Endothelial cell of umbilical vein (primary cell): ENCODE results near the gene CD58. TPM values are rescaled to one million over a fixed set of nuclear protein-coding genes. Genes with fewer than 3 reads are reported as not detected.

Experiments
- BruUV-seq: library from RNA; stranded (reverse); fragments of 400-500 nt; replicated peaks from 2 replicates; lab custom pipeline; 2021; lab: Mats Ljungman, UMichigan
- CTCF ChIA-PET: fragments of 300-600, 350-600 bp; sonication (Branson Sonifier 250); formaldehyde crosslinking; loops from one replicate; lab custom pipeline; 2021; ENCODE audit warnings: antibody characterized with exemption, inconsistent platforms; lab: Charles Lee
- POLR2A ChIA-PET: fragments of 300-600, 350-600 bp; sonication (Branson Sonifier 250); formaldehyde crosslinking; loops from one replicate; lab custom pipeline; 2021; ENCODE audit warnings: antibody characterized with exemption, inconsistent platforms; lab: Charles Lee
- DNase-seq: peaks from one replicate; pipeline ENCODE4 v3.0.0-alpha.2; 2011; ENCODE audit warnings: low read depth, low spot score
- FAIRE-seq: peaks from 2 replicates; lab custom pipeline; 2011; peaks lifted over from hg19 to GRCh38; lab: Jason Lieb, UNC
- H2AFZ ChIP-seq: 2 replicates; pipeline ENCODE4 v1.6.0; 2012; ENCODE audit warnings: low read depth, low read length, control low read depth, inconsistent platforms
- H3K27ac ChIP-seq: 2 replicates; pipeline ENCODE4 v1.5.1; 2011; ENCODE audit warnings: low read depth, mild to moderate bottlenecking, control low read depth, low read length, moderate library complexity; ENCODE audit not compliant: insufficient read depth
- H3K27me3 ChIP-seq, 2 experiments: 2 replicates each; pipeline versions ENCODE4 v1.6.0 to v1.6.1; 2011; ENCODE audit warnings: low read length in 2 of 2, mixed read lengths in 1 of 2; ENCODE audit not compliant: control insufficient read depth in 2 of 2, insufficient read depth in 2 of 2
- H3K36me3 ChIP-seq, 2 experiments: 2 replicates in 1 of 2; 3 replicates in 1 of 2; pipeline ENCODE4 v1.5.1; 2011; ENCODE audit warnings: low read length in 2 of 2, mild to moderate bottlenecking in 1 of 2, moderate library complexity in 1 of 2; ENCODE audit not compliant: control insufficient read depth in 2 of 2, insufficient read depth in 2 of 2; ENCODE audit errors: extremely low read depth in 1 of 2
- H3K4me1 ChIP-seq: 3 replicates; pipeline ENCODE4 v1.5.1; 2011; ENCODE audit warnings: mild to moderate bottlenecking, low read length; ENCODE audit not compliant: control insufficient read depth, insufficient read depth; ENCODE audit errors: extremely low read depth
- H3K4me2 ChIP-seq: 2 replicates; pipeline ENCODE4 v1.6.1; 2011; ENCODE audit warnings: low read length, control low read depth, mixed read lengths; ENCODE audit not compliant: insufficient read depth
- H3K4me3 ChIP-seq, 3 experiments: fragments of 200-600 bp in 1 of 3; sonication (generic), shearing (Covaris generic) in 1 of 3; replicated peaks in 1 of 3; 2 replicates each; pipeline ENCODE4 v1.5.1; 2011 to 2016; ENCODE audit warnings: control low read depth in 3 of 3, low read length in 3 of 3, mild to moderate bottlenecking in 2 of 3, inconsistent platforms in 1 of 3, low read depth in 1 of 3, moderate library complexity in 1 of 3; ENCODE audit not compliant: insufficient read depth in 1 of 3
- H3K79me2 ChIP-seq: 2 replicates; pipeline ENCODE4 v1.6.0; 2012; ENCODE audit warnings: low read length, inconsistent platforms; ENCODE audit not compliant: control insufficient read depth, insufficient read depth
- H3K9ac ChIP-seq: replicated peaks from 2 replicates; pipeline ENCODE3; 2011; ENCODE audit warnings: low read length, control low read depth; ENCODE audit not compliant: insufficient read depth; ENCODE audit errors: extremely low read depth
- H3K9me1 ChIP-seq: replicated peaks from 3 replicates; pipeline ENCODE4 v1.6.0; 2011; ENCODE audit warnings: mild to moderate bottlenecking, low read length; ENCODE audit not compliant: control insufficient read depth, insufficient read depth; ENCODE audit errors: extremely low read depth
- H3K9me3 ChIP-seq: replicated peaks from 2 replicates; pipeline ENCODE4 v1.5.1; 2012; ENCODE audit warnings: low read length, inconsistent platforms; ENCODE audit not compliant: control insufficient read depth, insufficient read depth
- H4K20me1 ChIP-seq: replicated peaks from 2 replicates; pipeline ENCODE3; 2011; ENCODE audit warnings: mild to moderate bottlenecking, low read length; ENCODE audit not compliant: control insufficient read depth, insufficient read depth; ENCODE audit errors: extremely low read depth
- EZH2 ChIP-seq: IDR thresholded peaks from 2 replicates; pipeline ENCODE4 v1.6.1; 2012; ENCODE audit warnings: borderline replicate concordance, low read depth, mild to moderate bottlenecking, moderate library complexity, low read length, inconsistent platforms; ENCODE audit not compliant: severe bottlenecking
- FOS ChIP-seq: IDR thresholded peaks from 2 replicates; pipeline ENCODE4 v1.6.1; 2011; ENCODE audit warnings: mild to moderate bottlenecking, low read length, moderate library complexity, borderline replicate concordance; ENCODE audit not compliant: insufficient read depth
- GATA2 ChIP-seq: IDR thresholded peaks from 2 replicates; pipeline ENCODE4 v1.7.0; 2011; ENCODE audit warnings: low read depth, mild to moderate bottlenecking, moderate library complexity, mixed read lengths, low read length; ENCODE audit not compliant: insufficient read length, insufficient read depth
- JUN ChIP-seq: IDR thresholded peaks from 2 replicates; pipeline ENCODE4 v1.6.1; 2011; ENCODE audit warnings: borderline replicate concordance, low read depth; ENCODE audit not compliant: insufficient read length, insufficient read depth
- MYC ChIP-seq: IDR thresholded peaks from one replicate; pipeline ENCODE4 v1.6.1; 2011; ENCODE audit warnings: mild to moderate bottlenecking, low read depth, low read length
- POLR2A ChIP-seq: IDR thresholded peaks from 2 replicates; pipeline ENCODE4 v1.6.1; 2012; ENCODE audit warnings: low read depth, mild to moderate bottlenecking, control low read depth, low read length
- POLR2AphosphoS5 ChIP-seq: IDR thresholded peaks from 2 replicates; pipeline ENCODE4 v1.6.1; 2012; ENCODE audit warnings: low read depth, mild to moderate bottlenecking, control low read depth, low read length, moderate library complexity; ENCODE audit not compliant: insufficient read depth
- dilution Hi-C: fragments of 300-500 bp; cut with MboI; formaldehyde crosslinking; loops from one replicate; pipeline ENCODE4 v1.15.0; 2019; ENCODE audit warnings: low sequenced_read_pairs; ENCODE audit not compliant: extremely low pct_ligation_motif_present
- intact Hi-C: fragments of 100-400 bp; cut with micrococcal nuclease; formaldehyde crosslinking; loops from one replicate; pipeline ENCODE4 v1.10.0; 2022
- polyA plus RNA-seq, 4 experiments: library from polyadenylated mRNA; depleted of rRNA in 3 of 4; stranded (reverse) in 3 of 4; unstranded in 1 of 4; fragments of >200 nt; gene quantifications; 2 replicates each; pipeline versions ENCODE4 v1.2.1 to v1.2.3, GENCODE V29; 2011 to 2012; ENCODE audit warnings: missing spikeins in 1 of 4
- total RNA-seq: library from RNA; stranded (reverse); gene quantifications from 2 replicates; pipeline ENCODE4 v1.2.3, GENCODE V29; 2021
- TF ChIP-seq, protein P1 (sequence below), 2 donors: IDR thresholded peaks; 1 replicate in 1 of 2; 2 replicates in 1 of 2; pipeline ENCODE4 v1.5.1; 2011; ENCODE audit warnings: low read length in 2 of 2, mild to moderate bottlenecking in 2 of 2, moderate library complexity in 2 of 2, control low read depth in 1 of 2, inconsistent platforms in 1 of 2, low read depth in 1 of 2; ENCODE audit not compliant: insufficient read depth in 1 of 2; ENCODE audit errors: extremely low read depth in 1 of 2

The CD58 gene
- total and polyA plus RNA-seq, 2 donors (not counting 3 experiments of a cell fraction or from before 2014, with no cell fraction given), result 9.8 to 12.7 TPM

DNA sequence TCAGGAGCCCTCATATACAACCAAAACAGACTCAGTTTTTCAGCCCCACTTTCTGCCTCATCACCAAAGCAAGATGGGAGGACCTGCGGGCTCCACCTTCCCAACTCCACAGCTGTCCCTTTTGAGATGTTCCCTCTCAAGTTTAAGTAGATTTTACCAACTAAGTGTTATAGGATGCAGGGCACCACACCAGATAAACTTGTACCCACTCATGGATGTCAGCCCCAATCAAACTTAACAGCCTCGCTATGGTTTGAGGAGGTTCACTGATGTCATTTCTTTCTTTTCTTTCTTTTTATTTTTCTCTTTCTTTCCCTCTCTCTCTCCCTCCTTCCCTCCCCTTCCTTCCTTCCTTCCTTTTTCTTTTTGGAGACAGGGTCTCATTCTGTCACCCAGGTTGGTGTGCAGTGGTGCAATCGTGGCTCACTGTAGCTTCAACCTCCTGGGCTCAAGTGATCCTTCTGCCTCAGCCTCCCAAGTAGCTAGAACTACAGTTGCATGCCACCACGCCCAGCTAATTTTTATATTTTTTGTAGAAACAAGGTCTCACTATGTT is 13.4 kb downstream of the CD58 start:
- no peak for FAIRE-seq
- no TSS peak for BruUV-seq

More for the DNA sequence above, 13.4 kb downstream of the CD58 start:
- TF ChIP-seq MYC (no peak), POLR2AphosphoS5 (no peak), JUN (no peak), FOS (no peak), POLR2A (no peak), EZH2 (no peak), GATA2 (no peak)
- TF ChIP-seq, protein P1, sequence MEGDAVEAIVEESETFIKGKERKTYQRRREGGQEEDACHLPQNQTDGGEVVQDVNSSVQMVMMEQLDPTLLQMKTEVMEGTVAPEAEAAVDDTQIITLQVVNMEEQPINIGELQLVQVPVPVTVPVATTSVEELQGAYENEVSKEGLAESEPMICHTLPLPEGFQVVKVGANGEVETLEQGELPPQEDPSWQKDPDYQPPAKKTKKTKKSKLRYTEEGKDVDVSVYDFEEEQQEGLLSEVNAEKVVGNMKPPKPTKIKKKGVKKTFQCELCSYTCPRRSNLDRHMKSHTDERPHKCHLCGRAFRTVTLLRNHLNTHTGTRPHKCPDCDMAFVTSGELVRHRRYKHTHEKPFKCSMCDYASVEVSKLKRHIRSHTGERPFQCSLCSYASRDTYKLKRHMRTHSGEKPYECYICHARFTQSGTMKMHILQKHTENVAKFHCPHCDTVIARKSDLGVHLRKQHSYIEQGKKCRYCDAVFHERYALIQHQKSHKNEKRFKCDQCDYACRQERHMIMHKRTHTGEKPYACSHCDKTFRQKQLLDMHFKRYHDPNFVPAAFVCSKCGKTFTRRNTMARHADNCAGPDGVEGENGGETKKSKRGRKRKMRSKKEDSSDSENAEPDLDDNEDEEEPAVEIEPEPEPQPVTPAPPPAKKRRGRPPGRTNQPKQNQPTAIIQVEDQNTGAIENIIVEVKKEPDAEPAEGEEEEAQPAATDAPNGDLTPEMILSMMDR (IDR thresholded peaks at IDR 0.05; ENCODE audit: extremely low read depth in 1 of 2, insufficient read depth in 1 of 2, low read depth in 1 of 2, low read length in 2 of 2), result no peak
- CTCF ChIA-PET, result interaction anchor here (1.8 to 2.0 kb wide), 2 partner anchors 11 to 17 kb away, joined by 7 to 10 read pairs; no protein-coding TSS in a partner anchor
- Histone ChIP-seq H3K4me3 (no peak overlapping the region), H2AFZ (no peak overlapping the region), H3K27me3 (no peaks in the 10 kb centered on the region), H3K79me2 (peaks cover 8% of the 10 kb centered on the region), H3K9me1 (no peaks in the 10 kb centered on the region), H4K20me1 (no peaks in the 10 kb centered on the region), H3K4me1 (peaks cover 2% of the 10 kb centered on the region), H3K27ac (no peak overlapping the region), H3K36me3 (no peaks in the 10 kb centered on the region), H3K9ac (no peak overlapping the region), H3K9me3 (no peaks in the 10 kb centered on the region), H3K4me2 (no peak overlapping the region)
- DNase-seq, result no peak
- dilution Hi-C loops, result no loop called here
- POLR2A ChIA-PET, result no interaction called here
- intact Hi-C loops, result no loop called here
